SU-DHL-6 (cell line): ENCODE measurements around the gene CFAP298.

Experiments used
- CTCF ChIP-seq: fragments of 200-600 bp; sonication (generic); IDR thresholded peaks from one replicate; pipeline ENCODE4 v1.5.1; 2017; ENCODE audit warnings: antibody characterized with exemption, mild to moderate bottlenecking, low read length, moderate library complexity; ENCODE audit not compliant: insufficient read depth, poor library complexity, severe bottlenecking
- EZH2phosphoT487 ChIP-seq: fragments of 200-600 bp; sonication (generic), shearing (Covaris generic); conservative IDR thresholded peaks from 2 replicates; pipeline ENCODE4 v1.6.1; 2018; ENCODE audit warnings: mild to moderate bottlenecking, antibody characterized with exemption, low read length, moderate library complexity, mixed read lengths

DNA sequence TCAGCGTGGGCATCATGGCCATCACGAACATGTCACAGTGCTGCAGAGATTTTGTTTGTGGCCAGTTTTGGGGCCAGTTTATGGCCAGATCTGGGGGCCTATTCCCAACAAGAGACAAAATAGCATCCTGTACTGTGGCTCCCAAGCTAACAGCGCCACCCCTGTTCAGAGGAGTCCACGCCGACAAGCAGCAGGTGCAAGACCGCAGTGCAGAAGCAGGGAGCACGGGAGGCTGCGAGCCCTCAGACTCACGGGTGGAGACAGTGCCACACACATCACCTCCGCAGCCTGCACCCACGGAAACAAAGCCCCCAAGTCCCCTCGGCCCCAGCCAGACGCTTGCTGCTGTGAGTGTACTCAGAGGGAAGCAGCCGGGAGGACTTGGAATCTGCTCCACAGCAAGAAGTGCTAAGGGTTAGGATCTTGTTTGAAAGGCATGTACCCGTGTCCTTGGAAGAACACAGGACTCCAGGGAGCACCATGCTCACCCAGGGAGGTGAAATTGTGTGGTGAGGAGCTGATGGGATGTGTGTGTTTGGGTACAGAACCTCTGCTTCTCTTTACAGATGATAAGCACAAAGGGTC is 34.0 kb downstream of the CFAP298 start:
- TF ChIP-seq CTCF (no peak), EZH2phosphoT487 (no peak)
